Fibroblast of pulmonary artery (primary cell): Measurements from ENCODE around the gene CCDC187.

Source experiments
- DNase-seq: peaks from one replicate; pipeline ENCODE4 v3.0.0-alpha.2; 2010; ENCODE audit warnings: low read depth
- H3K4me3 ChIP-seq: replicated peaks from 2 replicates; pipeline ENCODE4 v1.5.1; 2011; ENCODE audit warnings: low read depth, mild to moderate bottlenecking, control low read depth, low read length, moderate library complexity
- TF ChIP-seq, protein P1 (sequence below): IDR thresholded peaks from 2 replicates; pipeline ENCODE4 v1.5.1; 2011; ENCODE audit warnings: mild to moderate bottlenecking, control low read depth, low read length, inconsistent platforms; ENCODE audit errors: missing control alignments

CCDC187 gene

DNA sequence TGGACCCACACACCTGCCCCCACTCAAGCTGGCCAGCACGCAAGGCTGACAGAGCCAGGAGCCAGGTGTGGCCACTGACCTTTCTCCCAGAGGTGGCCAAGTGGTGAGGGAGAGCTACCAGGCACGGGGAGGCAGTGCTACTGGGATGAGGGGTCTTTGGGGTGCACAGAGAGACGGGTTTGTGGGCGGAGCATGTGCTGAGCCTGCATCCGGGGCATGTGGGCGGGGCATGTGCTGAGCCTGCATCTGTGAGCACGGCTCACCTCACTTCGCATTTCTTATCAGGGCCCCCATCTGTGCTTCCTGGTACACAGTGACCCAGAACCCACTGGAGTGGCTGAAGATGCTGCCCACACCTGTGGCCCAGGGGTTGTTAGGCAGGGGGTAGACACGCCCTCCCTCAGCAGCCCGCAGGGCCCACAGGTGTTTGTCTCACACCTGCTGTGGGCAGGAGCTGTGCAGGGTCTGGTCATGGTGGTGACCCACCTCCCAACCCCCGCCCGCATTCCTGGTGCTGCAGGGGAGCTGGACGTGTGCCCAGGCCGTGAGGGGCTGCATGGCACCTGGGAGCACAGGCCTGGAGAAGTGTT, 21.5 kb downstream of the CCDC187 start:
- no peak for DNase-seq
- no peak overlapping the region for H3K4me3 ChIP-seq

GRCh38 chr9:136281421-136282271, 22.2 kb downstream of the CCDC187 start:
- no peak overlapping the region for H3K4me3 ChIP-seq
- no peak for DNase-seq
- TF ChIP-seq, protein P1, sequence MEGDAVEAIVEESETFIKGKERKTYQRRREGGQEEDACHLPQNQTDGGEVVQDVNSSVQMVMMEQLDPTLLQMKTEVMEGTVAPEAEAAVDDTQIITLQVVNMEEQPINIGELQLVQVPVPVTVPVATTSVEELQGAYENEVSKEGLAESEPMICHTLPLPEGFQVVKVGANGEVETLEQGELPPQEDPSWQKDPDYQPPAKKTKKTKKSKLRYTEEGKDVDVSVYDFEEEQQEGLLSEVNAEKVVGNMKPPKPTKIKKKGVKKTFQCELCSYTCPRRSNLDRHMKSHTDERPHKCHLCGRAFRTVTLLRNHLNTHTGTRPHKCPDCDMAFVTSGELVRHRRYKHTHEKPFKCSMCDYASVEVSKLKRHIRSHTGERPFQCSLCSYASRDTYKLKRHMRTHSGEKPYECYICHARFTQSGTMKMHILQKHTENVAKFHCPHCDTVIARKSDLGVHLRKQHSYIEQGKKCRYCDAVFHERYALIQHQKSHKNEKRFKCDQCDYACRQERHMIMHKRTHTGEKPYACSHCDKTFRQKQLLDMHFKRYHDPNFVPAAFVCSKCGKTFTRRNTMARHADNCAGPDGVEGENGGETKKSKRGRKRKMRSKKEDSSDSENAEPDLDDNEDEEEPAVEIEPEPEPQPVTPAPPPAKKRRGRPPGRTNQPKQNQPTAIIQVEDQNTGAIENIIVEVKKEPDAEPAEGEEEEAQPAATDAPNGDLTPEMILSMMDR, result no peak

More for the DNA sequence above, 21.5 kb downstream of the CCDC187 start:
- TF ChIP-seq, protein P1, result no peak

DNA sequence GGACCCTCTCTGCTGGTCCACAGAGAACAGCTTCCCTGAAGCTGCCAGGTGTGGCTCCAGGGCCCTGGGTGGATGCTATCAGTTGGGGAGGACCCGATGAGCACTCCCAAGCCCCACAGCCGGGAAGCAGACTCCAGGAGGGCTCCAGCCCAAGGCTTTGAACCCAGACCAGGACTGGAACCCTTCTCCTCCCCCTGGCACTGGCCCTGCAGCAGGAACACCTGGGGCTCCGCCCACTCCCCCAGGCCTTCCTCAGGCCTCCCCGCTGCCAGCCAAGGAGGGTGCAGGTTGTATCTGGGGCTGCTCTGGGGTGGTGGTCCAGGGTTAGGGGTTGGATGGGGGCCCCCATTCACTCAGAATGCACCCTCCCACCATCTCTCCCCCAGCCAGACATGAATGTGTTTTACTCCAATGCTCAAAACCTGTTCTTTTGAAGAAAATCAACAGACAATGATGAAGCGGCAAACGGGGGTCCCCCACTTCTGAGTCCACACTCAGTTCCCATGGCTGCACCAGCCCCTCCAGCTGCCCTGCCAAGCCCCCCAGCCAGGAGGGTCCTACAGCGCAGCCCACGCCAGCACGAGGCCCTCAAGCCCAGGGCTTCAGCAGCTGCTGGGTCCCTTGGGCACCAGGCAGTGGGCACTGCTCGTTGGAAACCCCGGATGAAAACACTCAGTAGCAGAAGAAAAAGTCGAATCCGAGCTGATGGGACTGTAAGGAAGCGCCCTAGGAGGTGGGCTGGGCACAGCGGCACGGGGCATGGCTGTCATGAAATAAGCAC, 23.2 kb downstream of the CCDC187 start:
- H3K4me3 ChIP-seq, result no peak overlapping the region
- DNase-seq, result no peak
- TF ChIP-seq, protein P1, result no peak

GRCh38 chr9:136279471-136279870, 24.4 kb downstream of the CCDC187 start:
- no peak for DNase-seq
- no peak overlapping the region for H3K4me3 ChIP-seq
- TF ChIP-seq, protein P1, result no peak

DNA sequence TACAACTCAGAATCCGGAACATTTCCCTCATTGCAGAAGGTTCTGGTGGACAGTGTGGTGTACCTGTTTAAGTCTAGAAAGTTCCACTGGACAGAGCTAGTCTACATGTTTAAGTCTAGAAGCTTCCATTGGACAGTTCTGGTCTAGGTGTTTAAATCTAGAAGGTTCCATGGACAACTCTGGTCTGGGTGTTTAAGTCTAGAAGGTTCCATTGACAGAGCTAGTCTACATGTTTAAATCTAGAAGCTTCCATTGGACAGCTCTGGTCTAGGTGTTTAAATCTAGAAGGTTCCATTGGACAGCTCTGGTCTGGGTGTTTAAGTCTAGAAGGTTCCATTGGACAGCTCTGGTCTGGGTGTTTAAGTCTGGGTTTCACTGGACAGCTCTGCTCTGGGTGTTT, 25.0 kb downstream of the CCDC187 start:
- TF ChIP-seq, protein P1, result no peak
- no peak for DNase-seq
- H3K4me3 ChIP-seq, result no peak overlapping the region

DNA sequence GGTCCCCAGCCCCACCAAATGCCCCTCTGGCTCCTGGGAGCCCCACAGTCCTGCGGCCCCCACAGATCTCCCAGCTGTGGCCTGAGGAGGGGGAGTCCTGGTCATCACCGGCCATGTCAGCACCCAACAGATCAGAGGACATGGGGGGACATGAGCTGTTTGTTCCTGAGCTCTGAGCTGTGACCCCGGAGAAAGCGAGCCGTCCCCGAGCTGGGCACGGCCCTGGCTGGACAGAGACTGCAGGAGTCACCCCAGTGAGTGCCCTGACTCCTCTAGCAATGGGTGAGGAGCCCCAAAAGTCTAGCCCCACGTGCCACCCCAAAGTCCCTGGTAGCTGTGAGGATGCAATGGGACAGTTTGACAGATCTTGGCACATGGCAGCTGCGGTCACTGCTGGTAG, 25.7 kb downstream of the CCDC187 start:
- no peak for DNase-seq
- no peak overlapping the region for H3K4me3 ChIP-seq
- TF ChIP-seq, protein P1, result no peak
